ENCODE results near the gene ZNRF3.
A peak's percentile ranks its signal among the peaks of the same experiment; 100 is the strongest.

ZNRF3 gene

GRCh38 chr22:29040385-29041275 is 157.3 kb downstream of the ZNRF3 start:
- ATAC-seq: peak; percentile 78
- TF ChIP-seq RARB (CRISPR knock-in tag; IDR thresholded peaks at IDR 0.05) (no peak), ZNF70 (CRISPR knock-in tag; IDR thresholded peaks at IDR 0.05) (no peak), CSDC2 (CRISPR knock-in tag; IDR thresholded peaks at IDR 0.05) (no peak), GLIS3 (CRISPR knock-in tag; IDR thresholded peaks at IDR 0.05) (no peak), TCF4 (CRISPR knock-in tag; IDR thresholded peaks at IDR 0.05; ENCODE audit: borderline replicate concordance) (no peak), ZFP30 (CRISPR knock-in tag; IDR thresholded peaks at IDR 0.05) (no peak), ZNF8 (CRISPR knock-in tag; IDR thresholded peaks at IDR 0.05) (no peak), ZC3H10 (CRISPR knock-in tag; IDR thresholded peaks at IDR 0.05) (no peak), ISL1 (CRISPR knock-in tag; IDR thresholded peaks at IDR 0.05) (no peak), ZFP3 (CRISPR knock-in tag; IDR thresholded peaks at IDR 0.05) (no peak), POU6F1 (CRISPR knock-in tag; IDR thresholded peaks at IDR 0.05; ENCODE audit: borderline replicate concordance, low read depth) (no peak), ESRRG (CRISPR knock-in tag; IDR thresholded peaks at IDR 0.05) (no peak), ZNF565 (CRISPR knock-in tag; conservative IDR thresholded peaks at IDR 0.05; ENCODE audit: low read depth) (no peak), PPARA (CRISPR knock-in tag; IDR thresholded peaks at IDR 0.05; ENCODE audit: borderline replicate concordance) (no peak), TOX (CRISPR knock-in tag; IDR thresholded peaks at IDR 0.05; ENCODE audit: borderline replicate concordance) (no peak)
- TF ChIP-seq, protein P1, sequence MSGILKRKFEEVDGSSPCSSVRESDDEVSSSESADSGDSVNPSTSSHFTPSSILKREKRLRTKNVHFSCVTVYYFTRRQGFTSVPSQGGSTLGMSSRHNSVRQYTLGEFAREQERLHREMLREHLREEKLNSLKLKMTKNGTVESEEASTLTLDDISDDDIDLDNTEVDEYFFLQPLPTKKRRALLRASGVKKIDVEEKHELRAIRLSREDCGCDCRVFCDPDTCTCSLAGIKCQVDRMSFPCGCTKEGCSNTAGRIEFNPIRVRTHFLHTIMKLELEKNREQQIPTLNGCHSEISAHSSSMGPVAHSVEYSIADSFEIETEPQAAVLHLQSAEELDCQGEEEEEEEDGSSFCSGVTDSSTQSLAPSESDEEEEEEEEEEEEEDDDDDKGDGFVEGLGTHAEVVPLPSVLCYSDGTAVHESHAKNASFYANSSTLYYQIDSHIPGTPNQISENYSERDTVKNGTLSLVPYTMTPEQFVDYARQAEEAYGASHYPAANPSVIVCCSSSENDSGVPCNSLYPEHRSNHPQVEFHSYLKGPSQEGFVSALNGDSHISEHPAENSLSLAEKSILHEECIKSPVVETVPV (CRISPR knock-in tag; IDR thresholded peaks at IDR 0.05): no peak
- TF ChIP-seq, protein P2, sequence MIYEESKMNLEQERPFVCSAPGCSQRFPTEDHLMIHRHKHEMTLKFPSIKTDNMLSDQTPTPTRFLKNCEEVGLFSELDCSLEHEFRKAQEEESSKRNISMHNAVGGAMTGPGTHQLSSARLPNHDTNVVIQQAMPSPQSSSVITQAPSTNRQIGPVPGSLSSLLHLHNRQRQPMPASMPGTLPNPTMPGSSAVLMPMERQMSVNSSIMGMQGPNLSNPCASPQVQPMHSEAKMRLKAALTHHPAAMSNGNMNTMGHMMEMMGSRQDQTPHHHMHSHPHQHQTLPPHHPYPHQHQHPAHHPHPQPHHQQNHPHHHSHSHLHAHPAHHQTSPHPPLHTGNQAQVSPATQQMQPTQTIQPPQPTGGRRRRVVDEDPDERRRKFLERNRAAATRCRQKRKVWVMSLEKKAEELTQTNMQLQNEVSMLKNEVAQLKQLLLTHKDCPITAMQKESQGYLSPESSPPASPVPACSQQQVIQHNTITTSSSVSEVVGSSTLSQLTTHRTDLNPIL (CRISPR knock-in tag; IDR thresholded peaks at IDR 0.05; ENCODE audit: low read depth): no peak
- TF ChIP-seq, protein P3, sequence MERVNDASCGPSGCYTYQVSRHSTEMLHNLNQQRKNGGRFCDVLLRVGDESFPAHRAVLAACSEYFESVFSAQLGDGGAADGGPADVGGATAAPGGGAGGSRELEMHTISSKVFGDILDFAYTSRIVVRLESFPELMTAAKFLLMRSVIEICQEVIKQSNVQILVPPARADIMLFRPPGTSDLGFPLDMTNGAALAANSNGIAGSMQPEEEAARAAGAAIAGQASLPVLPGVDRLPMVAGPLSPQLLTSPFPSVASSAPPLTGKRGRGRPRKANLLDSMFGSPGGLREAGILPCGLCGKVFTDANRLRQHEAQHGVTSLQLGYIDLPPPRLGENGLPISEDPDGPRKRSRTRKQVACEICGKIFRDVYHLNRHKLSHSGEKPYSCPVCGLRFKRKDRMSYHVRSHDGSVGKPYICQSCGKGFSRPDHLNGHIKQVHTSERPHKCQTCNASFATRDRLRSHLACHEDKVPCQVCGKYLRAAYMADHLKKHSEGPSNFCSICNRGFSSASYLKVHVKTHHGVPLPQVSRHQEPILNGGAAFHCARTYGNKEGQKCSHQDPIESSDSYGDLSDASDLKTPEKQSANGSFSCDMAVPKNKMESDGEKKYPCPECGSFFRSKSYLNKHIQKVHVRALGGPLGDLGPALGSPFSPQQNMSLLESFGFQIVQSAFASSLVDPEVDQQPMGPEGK (CRISPR knock-in tag; IDR thresholded peaks at IDR 0.05; ENCODE audit: borderline replicate concordance): no peak
- TF ChIP-seq, protein P4, sequence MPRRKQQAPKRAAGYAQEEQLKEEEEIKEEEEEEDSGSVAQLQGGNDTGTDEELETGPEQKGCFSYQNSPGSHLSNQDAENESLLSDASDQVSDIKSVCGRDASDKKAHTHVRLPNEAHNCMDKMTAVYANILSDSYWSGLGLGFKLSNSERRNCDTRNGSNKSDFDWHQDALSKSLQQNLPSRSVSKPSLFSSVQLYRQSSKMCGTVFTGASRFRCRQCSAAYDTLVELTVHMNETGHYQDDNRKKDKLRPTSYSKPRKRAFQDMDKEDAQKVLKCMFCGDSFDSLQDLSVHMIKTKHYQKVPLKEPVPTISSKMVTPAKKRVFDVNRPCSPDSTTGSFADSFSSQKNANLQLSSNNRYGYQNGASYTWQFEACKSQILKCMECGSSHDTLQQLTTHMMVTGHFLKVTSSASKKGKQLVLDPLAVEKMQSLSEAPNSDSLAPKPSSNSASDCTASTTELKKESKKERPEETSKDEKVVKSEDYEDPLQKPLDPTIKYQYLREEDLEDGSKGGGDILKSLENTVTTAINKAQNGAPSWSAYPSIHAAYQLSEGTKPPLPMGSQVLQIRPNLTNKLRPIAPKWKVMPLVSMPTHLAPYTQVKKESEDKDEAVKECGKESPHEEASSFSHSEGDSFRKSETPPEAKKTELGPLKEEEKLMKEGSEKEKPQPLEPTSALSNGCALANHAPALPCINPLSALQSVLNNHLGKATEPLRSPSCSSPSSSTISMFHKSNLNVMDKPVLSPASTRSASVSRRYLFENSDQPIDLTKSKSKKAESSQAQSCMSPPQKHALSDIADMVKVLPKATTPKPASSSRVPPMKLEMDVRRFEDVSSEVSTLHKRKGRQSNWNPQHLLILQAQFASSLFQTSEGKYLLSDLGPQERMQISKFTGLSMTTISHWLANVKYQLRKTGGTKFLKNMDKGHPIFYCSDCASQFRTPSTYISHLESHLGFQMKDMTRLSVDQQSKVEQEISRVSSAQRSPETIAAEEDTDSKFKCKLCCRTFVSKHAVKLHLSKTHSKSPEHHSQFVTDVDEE (CRISPR knock-in tag; IDR thresholded peaks at IDR 0.05): no peak

DNA sequence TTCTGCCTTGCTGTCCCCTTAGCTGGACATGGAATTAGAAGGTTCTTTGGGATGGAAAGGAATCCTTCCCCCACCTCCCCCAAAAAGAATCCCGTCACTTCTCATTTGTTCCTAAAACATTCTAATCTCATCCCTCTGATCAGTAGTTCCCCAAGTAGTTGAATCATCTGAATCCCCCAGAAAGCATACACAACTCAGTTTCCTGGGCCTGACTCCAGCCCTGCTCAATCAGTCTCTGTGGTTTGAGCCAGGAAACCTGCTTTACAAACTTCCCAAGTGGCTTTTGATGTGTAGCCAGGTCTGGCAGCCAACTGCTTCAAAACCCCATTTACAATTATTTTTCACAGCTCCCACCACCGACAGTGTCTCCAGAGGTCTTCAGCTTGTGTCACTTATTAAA is 158.0 kb downstream of the ZNRF3 start:
- no peak for ATAC-seq
- TF ChIP-seq ZFP3 (CRISPR knock-in tag; IDR thresholded peaks at IDR 0.05): no peak
- TF ChIP-seq ZNF8 (CRISPR knock-in tag; IDR thresholded peaks at IDR 0.05): no peak
- TF ChIP-seq ZFP30 (CRISPR knock-in tag; IDR thresholded peaks at IDR 0.05): no peak
- TF ChIP-seq, protein P3 (CRISPR knock-in tag; IDR thresholded peaks at IDR 0.05; ENCODE audit: borderline replicate concordance): no peak
- TF ChIP-seq SNAI2 (CRISPR knock-in tag; IDR thresholded peaks at IDR 0.05): no peak
- no peak for TF ChIP-seq OSR1 (CRISPR knock-in tag; IDR thresholded peaks at IDR 0.05)
- TF ChIP-seq ARNTL (CRISPR knock-in tag; IDR thresholded peaks at IDR 0.05; ENCODE audit: borderline replicate concordance, low read depth): no peak
- no peak for TF ChIP-seq ZNF70 (CRISPR knock-in tag; IDR thresholded peaks at IDR 0.05)
- TF ChIP-seq PPARA (CRISPR knock-in tag; IDR thresholded peaks at IDR 0.05; ENCODE audit: borderline replicate concordance): no peak
- no peak for TF ChIP-seq POU6F1 (CRISPR knock-in tag; IDR thresholded peaks at IDR 0.05; ENCODE audit: borderline replicate concordance, low read depth)
- no peak for TF ChIP-seq RARB (CRISPR knock-in tag; IDR thresholded peaks at IDR 0.05)
- TF ChIP-seq GLIS3 (CRISPR knock-in tag; IDR thresholded peaks at IDR 0.05): no peak

Data from SK-N-SH treated with all-trans-retinoic acid at 6 μM for 48 hours (cell line).